ENCODE measurements around the gene TSC2.

TSC2 gene

GRCh38 chr16:2019921-2020831, 27.6 kb upstream of the TSC2 start:
- no peak overlapping the region for H3K4me3 ChIP-seq (ENCODE audit: control insufficient read depth, low read depth, low read length)
- no peak for TF ChIP-seq CTCF (IDR thresholded peaks at IDR 0.05; ENCODE audit: control insufficient read depth, insufficient read depth, low read depth, low read length, missing control alignments)
- no peak for DNase-seq (ENCODE audit: low read depth)

DNA sequence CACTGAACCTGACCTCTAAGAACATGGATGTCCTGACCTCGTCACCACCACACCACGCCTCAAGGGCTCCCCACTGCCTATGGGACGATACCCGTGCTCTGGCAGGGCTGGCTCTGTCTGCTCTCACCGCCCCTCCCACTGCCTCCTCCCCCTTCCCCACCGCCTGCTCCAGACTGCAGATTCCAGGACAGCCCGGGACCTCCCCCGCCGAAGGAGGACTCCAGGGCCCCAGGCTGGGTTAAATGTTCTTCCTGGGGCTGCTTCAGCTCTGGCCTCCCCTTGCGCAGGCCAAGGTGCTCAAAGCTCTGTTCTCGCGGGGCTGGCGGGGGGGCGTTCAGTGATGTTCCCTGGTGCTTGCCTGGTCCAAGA, 25.1 kb upstream of the TSC2 start:
- peak overlapping the region; percentile 29 for H3K4me3 ChIP-seq (ENCODE audit: control insufficient read depth, low read depth, low read length)
- TF ChIP-seq CTCF (IDR thresholded peaks at IDR 0.05; ENCODE audit: control insufficient read depth, insufficient read depth, low read depth, low read length, missing control alignments), result no peak
- no peak for DNase-seq (ENCODE audit: low read depth)

- DNase-seq (ENCODE audit: low read depth), result no peak
- peak overlapping the region; percentile 29 for H3K4me3 ChIP-seq (ENCODE audit: control insufficient read depth, low read depth, low read length)
- peak; percentile 93 for TF ChIP-seq CTCF (IDR thresholded peaks at IDR 0.05; ENCODE audit: control insufficient read depth, insufficient read depth, low read depth, low read length, missing control alignments)
Measured at GRCh38 chr16:2023092-2024031, 24.4 kb upstream of the TSC2 start.

GRCh38 chr16:2024032-2024420, 23.8 kb upstream of the TSC2 start:
- TF ChIP-seq CTCF (IDR thresholded peaks at IDR 0.05; ENCODE audit: control insufficient read depth, insufficient read depth, low read depth, low read length, missing control alignments), result no peak
- H3K4me3 ChIP-seq (ENCODE audit: control insufficient read depth, low read depth, low read length), result no peak overlapping the region
- no peak for DNase-seq (ENCODE audit: low read depth)

DNA sequence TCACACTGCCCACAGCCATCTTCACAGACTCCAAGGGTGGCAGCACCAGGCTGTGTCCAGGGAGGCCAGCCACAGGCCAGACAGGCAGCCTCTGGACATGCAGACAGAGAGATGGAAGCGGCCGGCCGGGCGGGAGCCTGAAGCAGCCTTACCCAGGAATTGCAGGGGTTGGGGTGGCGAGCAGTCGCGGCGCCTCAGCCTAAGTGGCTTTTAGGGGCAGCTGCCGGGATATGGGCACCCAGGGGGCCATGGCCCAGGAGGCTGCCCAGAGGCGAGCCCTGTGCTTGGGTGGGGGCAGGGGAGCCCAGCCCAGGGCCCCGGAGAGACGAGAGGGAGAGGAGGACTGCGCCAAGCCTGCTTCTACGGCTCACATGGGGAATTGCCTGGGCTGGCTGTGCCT, 22.5 kb upstream of the TSC2 start:
- H3K4me3 ChIP-seq (ENCODE audit: control insufficient read depth, low read depth, low read length), result no peak overlapping the region
- no peak for DNase-seq (ENCODE audit: low read depth)
- no peak for TF ChIP-seq CTCF (IDR thresholded peaks at IDR 0.05; ENCODE audit: control insufficient read depth, insufficient read depth, low read depth, low read length, missing control alignments)

DNA sequence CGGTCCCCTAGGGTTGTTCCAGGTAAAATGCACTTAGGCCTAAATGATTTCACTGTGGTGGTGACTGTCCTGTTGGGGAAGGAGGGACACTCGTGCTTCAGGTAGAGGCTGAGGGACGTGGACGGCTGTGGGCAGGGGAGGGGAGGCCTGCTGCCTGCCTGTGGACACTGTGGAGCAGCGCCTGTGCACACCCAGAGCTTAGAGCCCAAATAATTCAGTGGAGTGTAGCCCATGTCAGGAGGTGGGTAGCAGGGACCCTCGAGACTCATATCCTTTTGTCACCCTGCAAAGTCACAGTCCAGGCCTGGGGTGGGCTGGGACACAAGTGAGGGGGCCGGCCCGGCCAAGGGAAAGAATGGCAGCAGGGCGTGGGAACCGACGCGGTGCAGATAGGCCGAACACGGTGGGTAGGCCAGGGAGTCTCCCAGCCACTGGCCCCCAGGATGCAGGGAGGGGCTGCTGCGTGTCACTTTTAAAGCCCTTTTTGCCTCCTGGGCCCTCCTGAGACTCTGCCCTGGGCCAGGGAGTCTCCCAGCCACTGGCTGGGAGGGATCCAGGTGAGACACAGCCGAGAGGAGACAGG, 21.8 kb upstream of the TSC2 start:
- no peak for DNase-seq (ENCODE audit: low read depth)
- no peak overlapping the region for H3K4me3 ChIP-seq (ENCODE audit: control insufficient read depth, low read depth, low read length)
- no peak for TF ChIP-seq CTCF (IDR thresholded peaks at IDR 0.05; ENCODE audit: control insufficient read depth, insufficient read depth, low read depth, low read length, missing control alignments)

All from AG09309 (cell line).